GM19324 (cell line): Measurements from ENCODE around the gene CDH22.

Experiments
- ATAC-seq: cut with Tn5 transposase; IDR thresholded peaks from one replicate; pipeline ENCODE4 v1.9.1; 2021; ENCODE audit warnings: mild to moderate bottlenecking, moderate library complexity; ENCODE audit not compliant: unreplicated experiment, low FRiP score

Gene CDH22

GRCh38 chr20:46344488-46345162 is 36.3 kb upstream of the CDH22 start:
- no peak for ATAC-seq

- no peak for ATAC-seq
These were observed 35.7 kb upstream of the CDH22 start for GRCh38 chr20:46343975-46344357.

GRCh38 chr20:46343348-46343974 is 35.2 kb upstream of the CDH22 start:
- no peak for ATAC-seq

- ATAC-seq, result no peak
These were observed 34.4 kb upstream of the CDH22 start for GRCh38 chr20:46342451-46343347.

GRCh38 chr20:46342010-46342378 is 33.7 kb upstream of the CDH22 start:
- no peak for ATAC-seq

- no peak for ATAC-seq
These were observed 33.0 kb upstream of the CDH22 start for GRCh38 chr20:46341074-46342009.

GRCh38 chr20:46339037-46339436 is 30.7 kb upstream of the CDH22 start:
- no peak for ATAC-seq

GRCh38 chr20:46336735-46337134 is 28.4 kb upstream of the CDH22 start:
- ATAC-seq, result no peak

GRCh38 chr20:46334303-46334904 is 26.1 kb upstream of the CDH22 start:
- no peak for ATAC-seq

GRCh38 chr20:46333161-46333991 is 25.1 kb upstream of the CDH22 start:
- no peak for ATAC-seq

- no peak for ATAC-seq
These were observed 24.3 kb upstream of the CDH22 start for GRCh38 chr20:46332373-46333160.

- no peak for ATAC-seq
These were observed 23.5 kb upstream of the CDH22 start for GRCh38 chr20:46331611-46332361.

- ATAC-seq, result no peak
These were observed 22.6 kb upstream of the CDH22 start for GRCh38 chr20:46330831-46331371.

- no peak for ATAC-seq
These were observed 21.9 kb upstream of the CDH22 start for GRCh38 chr20:46330072-46330763.

GRCh38 chr20:46328200-46328882 is 20.0 kb upstream of the CDH22 start:
- no peak for ATAC-seq

- no peak for ATAC-seq
These were observed 19.3 kb upstream of the CDH22 start for GRCh38 chr20:46327557-46327956.
